Thymus (tissue), 11 donors: ENCODE measurements around the gene CALML6. TPM values are rescaled to one million over a fixed set of nuclear protein-coding genes. Genes with fewer than 3 reads are reported as not detected.

ENCODE experiments used
- DNase-seq, 9 donors: peaks; one replicate each; pipeline ENCODE4 v3.0.0-alpha.2; 2013; ENCODE audit warnings: low spot score in 9 of 9, low read depth in 6 of 9, missing footprints in 1 of 9
- H3K27ac ChIP-seq, 2 donors: one replicate each; pipeline ENCODE4 v1.5.1; 2013; ENCODE audit warnings: control low read depth in 1 of 2, low read depth in 1 of 2, low read length in 1 of 2, mild to moderate bottlenecking in 1 of 2, moderate library complexity in 1 of 2
- H3K27me3 ChIP-seq, 2 donors: one replicate each; pipeline ENCODE4 v1.5.1; 2013; ENCODE audit warnings: low read length in 1 of 2; ENCODE audit not compliant: control insufficient read depth in 2 of 2, insufficient read depth in 1 of 2
- H3K36me3 ChIP-seq, 2 donors: one replicate each; pipeline ENCODE4 v1.5.1; 2013; ENCODE audit warnings: low read length in 1 of 2, mild to moderate bottlenecking in 1 of 2, moderate library complexity in 1 of 2; ENCODE audit not compliant: control insufficient read depth in 2 of 2, insufficient read depth in 2 of 2
- H3K4me1 ChIP-seq, 2 donors: one replicate each; pipeline ENCODE4 v1.5.1; 2013; ENCODE audit warnings: low read length in 2 of 2; ENCODE audit not compliant: control insufficient read depth in 2 of 2, insufficient read depth in 2 of 2
- H3K4me3 ChIP-seq, 2 donors: one replicate each; pipeline ENCODE4 v1.5.1; 2013; ENCODE audit warnings: low read length in 2 of 2, control low read depth in 1 of 2, mild to moderate bottlenecking in 1 of 2
- H3K9me3 ChIP-seq, 2 donors: one replicate each; pipeline ENCODE4 v1.5.1; 2013; ENCODE audit warnings: low read length in 1 of 2, mild to moderate bottlenecking in 1 of 2; ENCODE audit not compliant: control insufficient read depth in 2 of 2, insufficient read depth in 1 of 2
- WGBS: extraction: QIAGEN DNeasy Blood & Tissue Kit; methylation state at CpG from one replicate; pipeline ENCODE4 v1.1.7; 2013; 5-methylcytosine and 5-hydroxymethylcytosine counted together
- polyA plus RNA-seq: library from polyadenylated mRNA; stranded (reverse); fragments of 200-250 nt; gene quantifications from one replicate; pipeline ENCODE4 v1.2.3, GENCODE V29; 2013
- total RNA-seq: library from RNA; stranded (reverse); fragments of 120-200 nt; gene quantifications from one replicate; pipeline ENCODE4 v1.2.4, GENCODE V29; 2013
- donor health status: healthy.

Gene CALML6
- total and polyA plus RNA-seq, 2 donors, result 0.47 to 7.1 TPM

DNA sequence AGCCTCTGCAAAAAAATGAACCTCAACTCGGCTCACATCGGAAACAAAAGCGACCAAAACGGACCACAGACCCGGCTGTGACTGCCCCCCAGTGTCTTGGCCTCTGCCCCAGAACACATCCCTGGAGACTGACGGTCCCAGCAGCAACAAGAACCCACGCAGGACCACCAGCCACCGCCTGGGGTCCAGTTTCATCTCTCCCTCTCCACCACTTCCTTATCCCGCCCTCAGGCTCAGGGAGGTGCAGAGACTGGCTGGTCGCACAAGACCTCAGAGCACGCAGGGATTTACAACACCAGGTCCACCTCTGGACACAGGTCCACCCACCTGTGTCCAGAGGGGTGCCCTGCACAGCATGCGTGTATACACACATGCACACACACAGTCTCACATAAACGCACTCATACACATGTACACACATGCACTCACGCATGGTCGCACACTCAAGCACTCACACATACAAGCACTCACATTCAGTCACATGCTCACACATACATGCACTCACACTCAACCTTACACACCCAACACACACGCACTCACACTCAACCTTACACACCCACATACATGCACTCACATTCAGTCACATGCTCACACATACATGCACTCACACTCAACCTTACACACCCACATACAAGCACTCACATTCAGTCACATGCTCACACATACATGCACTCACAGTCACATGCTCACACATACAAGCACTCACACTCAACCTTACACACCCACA, 22.7 kb downstream of the CALML6 start:
- no peak for DNase-seq
- H3K36me3 ChIP-seq, result no peaks in the 10 kb centered on the region
- no peaks in the 10 kb centered on the region for H3K27me3 ChIP-seq
- no peak overlapping the region for H3K27ac ChIP-seq
- 85% methylated on average over 16 of the region's 16 CpGs for WGBS
- H3K4me1 ChIP-seq, result no peaks in the 10 kb centered on the region
- H3K9me3 ChIP-seq, result peaks cover 0 to 3% of the 10 kb centered on the region in 2 donors
- no peak overlapping the region for H3K4me3 ChIP-seq

DNA sequence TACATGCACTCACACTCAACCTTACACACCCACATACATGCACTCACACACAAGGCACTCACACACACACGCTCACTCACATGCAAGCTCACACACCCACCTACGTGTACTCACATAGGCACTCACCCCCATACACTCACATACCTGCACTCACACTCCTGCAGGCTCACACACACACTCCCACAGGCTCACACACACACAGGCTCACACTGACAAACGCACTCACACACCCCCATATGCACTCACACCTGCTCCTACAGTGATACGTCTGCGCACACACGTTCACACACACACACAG, 23.2 kb downstream of the CALML6 start:
- H3K9me3 ChIP-seq, result peaks cover 0 to 3% of the 10 kb centered on the region in 2 donors
- no peak overlapping the region for H3K27ac ChIP-seq
- no peaks in the 10 kb centered on the region for H3K4me1 ChIP-seq
- WGBS, result 80% methylated on average over 6 of the region's 6 CpGs
- DNase-seq, result no peak
- H3K27me3 ChIP-seq, result peaks cover 0 to 2% of the 10 kb centered on the region in 2 donors
- H3K36me3 ChIP-seq, result no peaks in the 10 kb centered on the region
- H3K4me3 ChIP-seq, result no peak overlapping the region

DNA sequence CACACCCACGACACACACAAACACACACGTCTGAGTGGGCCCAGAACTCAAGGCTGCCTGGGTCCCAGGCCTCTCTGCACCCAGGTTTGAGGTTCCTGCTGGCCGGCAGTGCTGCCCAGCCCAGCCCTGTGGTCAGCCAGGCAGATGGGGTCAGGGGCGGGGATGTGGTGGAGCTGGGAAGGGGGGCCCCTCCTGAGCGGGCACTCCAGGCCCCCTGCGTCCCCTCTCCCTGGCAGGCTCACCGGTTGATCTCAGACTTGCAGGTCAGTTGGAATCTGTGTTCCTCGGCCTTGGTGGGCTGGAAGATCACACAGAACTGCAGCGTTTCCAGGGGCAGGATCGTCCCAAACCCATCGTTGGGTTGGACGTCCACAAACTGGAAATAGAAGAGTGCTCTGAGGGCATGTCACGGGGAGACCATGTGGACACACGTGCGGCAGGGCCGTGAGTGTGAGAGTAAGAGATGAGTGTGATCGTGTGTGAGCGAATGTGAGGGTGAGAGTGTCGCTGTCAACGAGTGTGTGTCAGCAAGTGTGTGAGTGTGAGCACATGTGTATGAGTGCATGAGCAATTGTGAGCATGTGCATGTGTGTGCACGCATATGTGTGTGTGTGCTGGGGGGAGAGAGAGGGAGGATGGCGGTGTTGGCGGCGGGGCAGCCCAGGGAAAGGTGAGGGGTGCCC, 23.7 kb downstream of the CALML6 start:
- Histone ChIP-seq H3K27ac (no peak overlapping the region), H3K4me3 (no peak overlapping the region), H3K9me3 (peaks cover 0 to 2% of the 10 kb centered on the region in 2 donors), H3K4me1 (no peaks in the 10 kb centered on the region), H3K36me3 (no peaks in the 10 kb centered on the region), H3K27me3 (peaks cover 0 to 4% of the 10 kb centered on the region in 2 donors)
- DNase-seq, result no peak
- WGBS, result 90% methylated on average over 24 of the region's 24 CpGs

DNA sequence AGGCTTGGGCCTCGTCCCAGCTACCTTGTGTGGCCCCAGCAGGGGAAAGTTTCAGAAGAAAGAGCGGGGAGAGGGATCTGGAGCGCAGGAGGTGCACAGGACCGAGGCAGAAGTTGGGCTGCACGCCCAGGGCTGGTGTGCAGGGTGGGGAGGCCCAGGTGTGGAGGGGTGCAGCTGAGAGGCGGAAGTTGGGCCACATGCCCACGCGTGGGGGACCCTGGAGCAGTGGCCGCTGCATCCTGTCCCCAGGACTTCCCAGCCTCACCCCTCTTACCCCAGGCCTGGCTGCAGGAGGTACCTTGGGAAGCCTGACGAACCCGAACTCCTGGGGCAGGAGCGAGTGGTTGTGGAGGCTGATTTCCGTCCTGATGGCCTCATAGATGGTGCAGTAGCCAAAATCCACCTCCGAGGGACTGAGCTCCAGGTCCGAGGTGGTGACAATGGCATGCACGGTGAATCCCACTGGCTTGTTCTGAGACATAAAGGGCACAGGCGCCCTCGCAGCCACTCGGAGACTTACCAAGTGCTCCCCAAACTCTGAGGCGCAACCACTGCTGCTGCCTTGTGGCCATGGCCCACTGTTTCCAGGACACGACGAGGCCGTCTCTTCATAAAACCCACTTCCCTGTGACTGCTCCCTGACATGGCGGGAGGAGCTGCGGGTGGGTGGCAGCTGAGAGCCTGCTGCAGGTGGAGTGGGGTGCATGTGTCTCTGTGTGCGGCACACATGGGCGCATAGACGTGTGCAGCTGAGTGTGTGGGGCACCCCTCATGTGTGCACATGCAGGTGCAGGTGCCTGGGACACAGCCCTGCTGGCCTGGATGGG, 24.4 kb downstream of the CALML6 start:
- no peak for DNase-seq
- H3K36me3 ChIP-seq, result no peaks in the 10 kb centered on the region
- no peaks in the 10 kb centered on the region for H3K9me3 ChIP-seq
- no peaks in the 10 kb centered on the region for H3K4me1 ChIP-seq
- no peak overlapping the region for H3K27ac ChIP-seq
- 92% methylated on average over 28 of the region's 28 CpGs for WGBS
- H3K27me3 ChIP-seq, result peaks cover 0 to 6% of the 10 kb centered on the region in 2 donors
- no peak overlapping the region for H3K4me3 ChIP-seq

DNA sequence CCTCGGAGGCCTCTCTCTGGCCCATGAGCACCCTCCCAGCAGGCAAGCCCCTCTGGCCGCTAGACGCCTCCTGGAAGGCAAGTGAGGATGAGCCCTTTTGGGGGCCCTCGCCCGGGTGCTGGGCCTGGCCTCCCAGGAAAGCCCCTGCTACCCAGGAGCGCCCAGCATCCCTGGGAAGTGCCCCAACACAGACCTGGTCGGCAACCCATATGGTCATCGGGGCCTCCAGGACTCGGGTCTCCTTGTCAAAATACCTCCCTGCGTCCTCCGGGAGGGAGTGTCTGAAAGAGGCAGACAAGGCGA, 25.0 kb downstream of the CALML6 start:
- 91% methylated on average over 12 of the region's 12 CpGs for WGBS
- DNase-seq, result no peak
- H3K27me3 ChIP-seq, result peaks cover 0 to 6% of the 10 kb centered on the region in 2 donors

DNA sequence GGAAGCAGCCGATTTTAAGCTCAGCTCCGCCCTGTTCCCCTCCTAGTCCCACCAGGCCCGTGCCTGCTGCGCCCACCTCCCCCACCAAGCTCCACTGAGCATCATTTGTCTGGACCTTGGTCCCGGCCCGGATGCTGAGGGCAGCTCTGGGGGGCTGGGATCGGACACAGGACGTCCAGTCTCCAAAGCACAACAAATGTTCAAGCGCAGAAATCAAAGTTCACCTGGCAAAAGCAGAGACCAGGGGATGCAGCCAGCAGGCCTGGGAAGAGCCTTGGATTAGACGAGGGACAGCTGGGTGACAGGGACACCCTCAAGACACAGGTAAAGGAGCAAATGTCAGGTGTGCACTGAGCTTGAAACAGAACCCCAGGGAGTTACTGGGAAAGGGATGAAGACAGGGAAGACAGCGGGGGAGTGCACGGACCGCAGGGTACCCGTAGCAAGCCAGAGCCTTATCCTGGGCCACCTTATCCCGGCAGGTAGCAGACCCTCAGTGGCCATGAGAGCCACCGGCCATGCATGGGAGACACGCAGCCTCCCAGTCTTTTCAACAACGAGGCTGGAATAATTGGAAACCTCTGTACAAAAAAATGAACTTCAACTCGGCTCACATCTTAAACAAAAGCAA, 26.3 kb downstream of the CALML6 start:
- no peaks in the 10 kb centered on the region for H3K9me3 ChIP-seq
- no peaks in the 10 kb centered on the region for H3K36me3 ChIP-seq
- no peaks in the 10 kb centered on the region for H3K4me1 ChIP-seq
- no peak overlapping the region for H3K27ac ChIP-seq
- peaks cover 0 to 6% of the 10 kb centered on the region in 2 donors for H3K27me3 ChIP-seq
- no peak overlapping the region for H3K4me3 ChIP-seq
- no peak for DNase-seq
- WGBS, result 81% methylated on average over 19 of the region's 19 CpGs

More for the DNA sequence above, 25.0 kb downstream of the CALML6 start:
- H3K36me3 ChIP-seq, result no peaks in the 10 kb centered on the region
- H3K9me3 ChIP-seq, result no peaks in the 10 kb centered on the region
- no peaks in the 10 kb centered on the region for H3K4me1 ChIP-seq
- no peak overlapping the region for H3K4me3 ChIP-seq
- no peak overlapping the region for H3K27ac ChIP-seq

DNA sequence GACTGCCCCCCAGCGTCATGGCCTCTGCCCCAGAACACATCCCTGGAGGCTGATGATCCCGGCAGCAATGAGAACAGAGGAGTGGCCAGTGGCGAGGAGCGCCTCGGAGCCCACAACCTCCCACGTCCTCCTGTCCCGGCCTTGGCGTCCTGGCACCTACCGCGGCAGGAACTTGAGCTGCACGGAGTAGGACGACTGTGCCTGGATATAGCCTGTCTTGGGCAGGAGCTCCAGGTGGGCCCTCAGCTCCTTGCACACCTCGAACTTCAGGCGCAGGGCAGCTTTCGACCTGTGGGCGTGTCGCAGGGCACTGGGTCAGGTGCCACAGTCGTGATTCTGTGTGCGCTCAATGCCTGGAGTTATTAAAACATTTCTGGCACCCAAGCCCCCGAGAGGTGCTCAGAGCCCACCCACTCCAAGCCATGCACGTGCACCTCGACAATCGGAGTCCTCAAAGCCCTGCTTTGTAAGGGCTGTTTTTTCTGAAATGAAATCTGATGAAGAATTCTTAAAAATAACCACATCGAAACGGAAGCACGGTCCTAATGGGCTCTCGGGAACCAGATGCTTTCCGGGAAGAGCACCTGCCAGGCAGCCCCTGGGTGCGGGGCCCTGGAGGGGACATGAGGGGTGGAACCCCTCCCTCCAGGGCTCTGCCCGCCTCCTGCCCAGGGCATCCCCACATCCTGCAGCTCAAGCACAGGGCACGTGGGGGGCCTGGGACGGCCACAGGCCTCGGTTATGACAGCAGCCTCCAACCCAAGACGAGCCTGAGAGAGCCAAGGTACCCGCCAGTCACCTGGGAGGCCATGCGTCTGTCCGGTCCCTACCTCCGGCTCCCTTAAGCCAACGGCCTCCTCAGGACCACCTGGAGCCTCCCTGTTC, 27.1 kb downstream of the CALML6 start:
- no peak for DNase-seq
- Histone ChIP-seq H3K27me3 (peaks cover 0 to 9% of the 10 kb centered on the region in 2 donors), H3K4me1 (no peaks in the 10 kb centered on the region), H3K36me3 (no peaks in the 10 kb centered on the region), H3K27ac (no peak overlapping the region), H3K9me3 (no peaks in the 10 kb centered on the region), H3K4me3 (no peak overlapping the region)
- WGBS, result 88% methylated on average over 39 of the region's 39 CpGs

DNA sequence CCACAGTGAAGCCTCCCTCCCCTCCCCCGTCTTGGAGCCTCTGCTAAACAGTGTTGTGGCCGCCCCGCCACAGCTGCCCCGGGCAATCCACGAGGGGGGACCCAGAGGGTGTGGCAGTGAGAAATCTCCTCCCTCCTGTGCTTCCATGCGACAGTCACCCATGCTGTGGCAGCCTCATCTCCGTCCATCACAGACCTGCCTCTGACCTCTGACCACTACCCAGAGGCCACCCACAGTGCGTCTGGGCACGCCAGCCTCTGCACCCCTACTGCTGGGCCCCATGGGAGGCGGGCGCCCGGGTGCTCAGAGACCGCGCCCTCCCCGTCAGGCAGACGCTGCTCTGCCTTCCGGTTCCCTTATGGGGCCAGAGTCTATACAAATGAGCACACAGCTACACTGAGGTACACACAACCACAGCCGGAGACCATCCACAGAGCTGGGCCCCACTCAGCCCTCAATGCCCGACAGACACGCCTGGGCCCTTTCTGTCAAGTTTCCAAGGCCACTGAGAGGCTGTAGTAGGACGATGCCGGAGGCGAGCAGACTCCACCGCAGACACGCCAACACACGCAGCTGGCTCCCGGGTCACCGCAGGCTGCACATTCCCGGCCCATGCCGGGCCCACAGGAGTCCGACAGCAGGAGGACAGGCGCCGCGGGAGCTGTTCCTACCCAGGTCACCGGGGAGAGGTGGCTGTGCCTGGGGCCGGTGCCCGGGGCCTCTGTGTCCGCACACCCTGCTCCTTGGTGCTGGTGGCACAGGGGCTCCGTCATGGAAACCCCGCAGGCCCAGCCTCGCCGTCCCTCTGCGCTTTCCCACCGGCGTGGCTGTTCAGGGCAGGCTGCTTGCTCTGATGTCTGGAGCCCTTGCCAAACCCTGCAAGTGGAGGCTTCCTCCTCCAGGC, 27.9 kb downstream of the CALML6 start:
- H3K27me3 ChIP-seq, result peaks cover 0 to 9% of the 10 kb centered on the region in 2 donors
- no peaks in the 10 kb centered on the region for H3K4me1 ChIP-seq

More for the DNA sequence above, 27.9 kb downstream of the CALML6 start:
- Histone ChIP-seq H3K36me3 (no peaks in the 10 kb centered on the region), H3K9me3 (no peaks in the 10 kb centered on the region), H3K4me3 (no peak overlapping the region), H3K27ac (no peak overlapping the region)
- WGBS, result 91% methylated on average over 45 of the region's 45 CpGs
- DNase-seq, result no peak
